NCI-H1417 treated with DMSO at 0.1 percent for 48 hours (cell line): ENCODE measurements around the gene MACROD2.
"Not testable (repeated sequence)": the region's sequence is repeated elsewhere in the genome, so short reads cannot be mapped to it uniquely, and the experiment has no call there.

Experiments used
- DNase-seq: peaks from one replicate; lab custom pipeline; 2025; lab: John Stamatoyannopoulos, UW

MACROD2 gene

DNA sequence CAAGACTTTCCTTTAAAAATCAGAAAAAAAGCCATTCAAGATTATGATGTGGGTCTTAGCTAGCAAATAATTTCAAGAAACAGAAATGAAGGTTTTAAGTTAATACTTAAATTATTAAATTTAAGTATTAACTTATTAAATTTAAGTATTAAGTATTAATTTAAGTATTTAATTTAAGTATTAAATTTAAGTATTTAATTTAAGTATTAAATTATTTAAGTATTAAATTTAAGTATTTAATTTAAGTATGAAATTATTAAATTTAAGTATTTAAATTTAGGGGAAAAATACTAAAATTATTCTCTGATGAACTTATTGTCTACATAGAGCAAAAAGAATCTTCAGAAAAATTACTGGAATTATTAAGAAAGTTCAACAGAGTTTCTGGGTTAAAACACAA, 1171.4 kb downstream of the MACROD2 start:
- DNase-seq, result no peak

DNA sequence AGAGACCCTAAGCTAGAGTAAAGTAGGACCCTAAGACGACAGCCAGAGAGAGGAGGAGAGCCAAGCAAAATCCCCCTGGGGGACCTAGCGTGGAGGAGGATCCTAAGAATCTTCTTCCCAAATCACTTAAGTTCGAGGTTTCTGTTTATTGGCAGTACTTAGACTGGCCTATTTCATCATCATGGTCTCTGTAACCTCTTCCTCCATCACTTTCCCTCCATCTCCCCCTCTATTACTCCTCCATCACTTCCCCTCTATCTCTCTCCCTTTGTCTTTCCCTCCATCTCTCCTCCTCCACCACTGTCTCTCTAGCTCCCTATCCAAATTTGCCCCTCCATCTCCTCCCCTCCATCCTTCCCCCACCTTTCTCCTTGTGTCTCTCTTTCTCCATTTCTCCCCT, 1175.7 kb downstream of the MACROD2 start:
- DNase-seq, result no peak

DNA sequence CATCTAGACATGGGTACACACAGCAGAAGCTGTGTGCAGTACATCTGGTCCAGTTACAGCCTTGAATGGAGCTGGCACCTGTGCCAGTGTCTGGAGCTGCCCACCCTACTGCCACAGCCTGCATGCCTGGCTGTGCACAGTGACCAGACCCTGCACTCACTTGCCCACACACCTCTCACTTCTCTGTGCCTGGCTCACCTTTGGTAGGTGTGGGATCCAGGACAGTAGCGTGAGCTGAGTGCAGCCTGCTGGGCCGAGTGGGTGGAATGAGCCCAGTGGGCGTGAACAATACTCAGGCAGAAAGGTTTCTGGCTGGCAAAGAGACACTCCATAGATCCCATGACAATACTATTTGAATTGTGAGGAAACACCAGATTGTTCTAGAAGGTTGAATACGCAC, 1181.6 kb downstream of the MACROD2 start:
- DNase-seq, result no peak

DNA sequence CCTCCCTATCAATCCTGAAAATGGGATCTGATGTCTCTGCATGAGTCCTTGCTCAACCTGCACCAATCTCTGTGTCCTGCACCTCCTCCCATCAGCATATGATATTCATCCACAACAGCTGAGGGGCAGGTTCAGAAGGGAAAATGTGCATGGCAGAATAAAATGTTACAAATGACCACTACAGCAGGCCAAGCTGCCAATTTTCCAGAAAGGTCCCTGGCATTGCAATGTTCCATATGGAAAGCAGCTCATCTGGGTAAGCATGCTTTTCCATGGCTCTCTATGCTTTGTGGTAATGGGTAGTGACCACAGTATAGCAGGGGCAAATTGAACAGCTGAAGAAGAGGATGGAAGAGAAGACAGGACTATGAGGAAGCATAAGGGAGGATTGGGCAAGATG, 1183.3 kb downstream of the MACROD2 start:
- no peak for DNase-seq

DNA sequence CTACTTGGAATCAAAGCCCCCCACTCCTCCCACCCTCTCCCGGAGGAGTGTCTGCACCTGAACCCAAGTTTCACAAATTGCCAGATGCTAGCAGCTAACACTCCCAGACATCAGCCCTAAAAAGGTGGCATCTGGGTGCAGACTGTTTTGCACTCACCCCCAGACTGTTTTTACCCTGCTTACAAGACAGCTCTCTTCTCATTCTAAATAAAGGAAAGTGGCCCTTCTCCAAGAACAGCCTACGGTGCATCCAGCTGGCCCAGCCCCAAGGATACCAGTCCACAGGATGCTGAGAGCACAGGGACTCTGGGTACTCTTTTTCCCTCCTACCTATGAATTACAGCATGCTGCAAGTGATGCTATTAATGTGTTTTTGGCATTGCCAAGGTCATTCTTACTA, 1184.1 kb downstream of the MACROD2 start:
- no peak for DNase-seq

DNA sequence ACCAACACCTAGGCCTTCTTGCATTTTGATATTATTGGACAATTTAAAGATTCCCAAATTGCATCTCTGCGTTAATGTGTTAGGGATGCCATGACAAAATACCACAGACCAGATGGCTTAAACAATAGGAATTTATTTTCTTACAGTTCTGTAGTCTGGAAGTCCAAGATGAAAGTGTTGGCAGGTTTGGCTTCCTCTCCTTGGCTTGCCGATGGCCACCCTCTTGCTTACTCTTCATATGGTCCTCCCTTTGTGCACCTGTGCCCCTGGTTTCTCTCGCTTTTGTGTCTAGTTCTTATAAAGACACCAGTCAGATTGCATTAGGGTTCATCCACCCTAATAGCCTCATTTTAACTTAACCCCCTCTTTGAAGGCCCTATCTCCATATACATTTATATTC, 1184.5 kb downstream of the MACROD2 start:
- no peak for DNase-seq

DNA sequence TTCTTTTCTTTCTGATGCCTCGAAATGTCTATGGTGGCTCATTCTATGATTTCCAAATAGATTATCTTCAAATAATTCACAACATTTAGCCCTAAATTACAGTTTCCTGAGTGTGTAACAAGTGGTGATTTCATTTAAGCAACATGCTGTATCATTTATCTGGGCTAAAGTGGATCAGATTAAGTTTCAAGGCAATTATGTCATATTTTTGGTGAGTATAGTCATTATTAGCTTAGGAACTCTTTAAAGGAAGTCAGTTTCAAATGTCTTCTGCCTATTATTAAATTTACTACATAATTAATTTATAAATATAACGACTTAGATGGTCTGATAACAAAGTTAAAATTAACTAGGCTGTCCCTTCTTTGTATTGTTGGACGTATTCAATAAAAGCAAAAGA, 1190.0 kb downstream of the MACROD2 start:
- DNase-seq, result no peak

DNA sequence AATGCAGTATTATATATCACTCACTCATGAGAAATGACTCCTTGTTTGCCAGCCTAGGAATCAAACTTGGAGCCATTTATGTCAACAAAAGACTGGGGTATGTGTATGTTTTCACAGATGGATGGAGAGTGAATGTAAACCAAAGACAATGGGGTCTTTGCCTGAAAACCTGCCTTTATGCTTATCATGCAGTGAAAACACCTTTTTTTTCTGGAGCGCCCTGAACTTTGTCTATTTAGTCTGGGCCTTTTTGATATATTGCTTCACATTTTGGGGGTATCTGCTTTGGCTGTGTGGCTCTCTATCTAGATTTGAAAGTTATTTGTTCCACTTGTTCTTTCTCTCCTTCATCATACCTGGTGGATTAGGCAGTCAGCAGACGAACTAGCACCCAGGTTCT, 1190.6 kb downstream of the MACROD2 start:
- DNase-seq, result no peak

DNA sequence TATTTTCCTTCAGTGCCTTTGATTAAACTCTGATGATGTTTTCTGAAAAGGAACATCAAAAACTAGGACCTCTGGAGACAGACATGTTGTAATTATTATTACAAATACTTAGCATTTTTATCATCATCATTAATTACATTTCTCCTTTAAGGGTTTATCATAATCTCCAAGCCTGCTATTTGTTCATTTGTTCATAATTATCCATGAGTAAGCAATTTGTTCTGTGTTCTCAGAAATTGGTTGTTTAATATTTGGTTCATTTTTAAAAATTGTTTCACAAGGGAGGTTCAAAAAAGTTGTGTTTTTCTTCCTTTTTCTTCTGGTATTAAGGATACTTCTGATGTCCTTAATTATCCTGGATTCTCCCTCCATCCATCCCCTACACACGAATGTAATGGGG, 1192.3 kb downstream of the MACROD2 start:
- no peak for DNase-seq

DNA sequence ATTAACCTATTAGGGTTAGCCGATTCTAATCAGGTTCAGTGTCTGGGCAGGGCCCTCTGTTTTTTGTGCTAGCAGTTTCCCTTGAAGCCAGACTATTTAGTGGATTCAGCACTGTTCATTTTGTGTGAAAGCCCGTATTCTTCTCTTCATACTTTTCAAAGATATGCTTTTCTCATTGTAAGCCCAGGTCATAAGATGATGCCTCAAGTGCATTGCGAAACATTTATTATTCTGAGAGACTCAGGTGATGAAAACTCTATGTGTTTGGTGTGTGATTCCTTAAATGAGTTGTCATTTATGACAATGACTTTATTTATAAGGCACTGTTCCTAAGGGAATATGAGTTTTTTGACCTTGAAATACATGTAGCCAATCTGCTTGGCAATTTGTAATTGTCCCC, 1193.1 kb downstream of the MACROD2 start:
- no peak for DNase-seq

DNA sequence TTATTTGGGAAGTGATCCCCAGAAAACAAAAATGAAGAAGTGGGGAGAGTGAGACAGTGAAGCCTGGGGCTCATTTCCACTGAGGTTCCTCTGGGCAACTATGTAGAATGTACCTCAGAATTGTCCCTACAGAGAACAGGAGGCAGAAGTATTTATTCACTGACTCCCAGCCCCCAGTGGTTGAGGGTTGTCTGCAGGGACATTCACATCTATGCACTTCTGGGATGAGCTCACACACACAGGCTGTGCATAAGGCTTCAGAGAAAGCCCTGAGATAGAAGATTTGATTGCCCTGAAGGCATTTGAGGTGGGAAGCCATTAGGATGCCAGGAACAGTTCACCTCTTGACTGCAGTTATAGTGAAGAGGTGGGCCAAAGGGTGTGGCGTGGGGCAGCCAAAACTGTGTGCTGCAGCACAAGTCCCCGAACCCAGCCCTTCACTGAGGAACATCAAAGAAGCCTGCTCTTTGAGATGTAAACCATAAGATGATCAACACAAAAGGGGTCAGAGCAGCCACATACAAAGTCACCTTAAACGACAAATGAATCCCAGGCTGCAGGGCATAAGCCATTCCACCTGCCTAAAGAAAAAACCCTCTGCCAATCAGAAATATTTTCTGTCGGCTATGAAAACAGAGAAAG, 1195.9 kb downstream of the MACROD2 start:
- DNase-seq, result no peak

DNA sequence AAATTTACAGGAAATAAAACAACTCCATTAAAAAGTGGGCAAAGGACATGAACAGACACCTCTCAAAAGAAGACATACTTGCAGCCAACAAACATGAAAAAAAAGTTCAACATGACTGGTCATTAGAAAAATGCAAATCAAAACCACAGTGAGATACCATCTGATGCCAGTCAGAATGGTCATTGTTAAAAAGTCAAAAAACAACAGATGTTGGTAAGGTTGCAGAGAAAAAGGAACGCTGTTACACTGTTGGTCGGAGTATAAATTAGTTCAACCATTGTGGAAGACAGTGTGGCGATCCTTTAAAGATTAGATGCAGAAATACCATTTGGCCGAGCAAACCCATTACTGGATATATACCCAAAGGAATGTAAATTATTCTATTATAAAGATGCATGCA, 1200.1 kb downstream of the MACROD2 start:
- DNase-seq, result no peak

DNA sequence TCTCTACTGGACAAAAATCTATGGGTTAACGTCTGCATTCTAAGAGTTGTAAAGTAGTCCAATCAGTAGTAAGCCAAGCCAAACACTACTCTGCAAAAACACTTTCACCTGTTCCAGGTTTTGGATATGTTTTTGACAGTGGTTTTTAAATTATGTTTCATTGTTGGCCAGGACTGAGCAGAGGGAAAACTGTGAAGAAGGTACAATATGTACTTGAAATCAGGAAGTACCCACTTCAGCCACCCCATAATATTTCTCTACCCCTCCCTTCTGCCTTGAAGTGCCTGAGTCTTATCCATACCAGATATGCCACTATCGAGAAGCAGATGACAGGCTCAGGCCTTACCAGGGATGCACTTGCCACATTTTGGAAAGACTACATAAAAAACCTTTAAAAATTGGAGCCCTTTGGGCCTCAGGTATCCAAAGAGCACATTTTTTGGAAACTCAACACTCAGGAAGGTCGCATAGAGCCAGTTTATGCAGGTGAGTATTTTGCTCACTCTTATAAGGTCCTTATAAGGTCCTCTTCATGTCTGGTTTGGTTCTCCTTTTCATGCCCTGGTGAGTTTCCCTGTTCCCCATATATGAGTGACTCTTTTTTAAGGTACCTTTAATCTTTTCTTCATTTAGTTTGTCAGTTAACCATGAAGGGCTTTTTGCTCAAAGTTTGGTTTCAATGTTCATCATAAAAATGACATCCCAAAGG, 1201.4 kb downstream of the MACROD2 start:
- no peak for DNase-seq

DNA sequence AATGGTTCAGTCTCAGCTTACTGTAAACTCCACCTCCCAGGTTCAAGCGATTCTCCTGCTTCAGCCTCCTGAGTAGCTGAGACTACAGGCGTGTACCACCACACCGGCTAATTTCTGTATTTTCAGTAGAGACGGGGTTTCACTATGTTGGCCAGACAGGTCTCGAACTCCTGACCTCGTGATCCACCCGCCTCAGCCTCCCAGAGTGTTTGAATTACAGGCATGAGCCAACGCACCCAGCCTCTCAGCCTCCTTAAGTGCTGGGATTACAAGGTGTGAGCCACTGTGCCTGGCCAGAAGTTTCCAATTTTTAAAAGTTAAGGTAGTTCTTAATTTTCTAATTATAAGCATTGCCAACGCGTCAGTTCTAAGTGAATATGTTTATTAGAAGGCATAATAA, 1202.7 kb downstream of the MACROD2 start:
- not testable (repeated sequence) for DNase-seq

DNA sequence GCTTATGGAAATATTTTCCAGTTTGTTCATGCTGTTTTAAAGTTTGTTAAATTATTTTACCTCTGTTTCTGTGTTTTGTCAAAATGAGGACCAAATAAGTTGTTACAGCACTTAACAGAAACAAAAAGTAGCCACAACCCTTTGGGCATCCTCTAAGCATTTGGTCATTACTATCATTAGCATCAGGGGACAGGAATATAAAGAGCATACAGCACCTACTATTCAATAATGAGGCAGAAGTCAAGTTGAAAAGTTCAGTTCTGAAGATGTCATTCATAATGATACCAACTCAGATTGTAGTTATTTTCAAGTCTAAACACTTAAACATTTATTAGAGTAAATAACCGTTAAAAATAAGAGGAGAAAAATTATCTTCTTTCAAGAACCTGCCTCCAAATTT, 1204.4 kb downstream of the MACROD2 start:
- no peak for DNase-seq

DNA sequence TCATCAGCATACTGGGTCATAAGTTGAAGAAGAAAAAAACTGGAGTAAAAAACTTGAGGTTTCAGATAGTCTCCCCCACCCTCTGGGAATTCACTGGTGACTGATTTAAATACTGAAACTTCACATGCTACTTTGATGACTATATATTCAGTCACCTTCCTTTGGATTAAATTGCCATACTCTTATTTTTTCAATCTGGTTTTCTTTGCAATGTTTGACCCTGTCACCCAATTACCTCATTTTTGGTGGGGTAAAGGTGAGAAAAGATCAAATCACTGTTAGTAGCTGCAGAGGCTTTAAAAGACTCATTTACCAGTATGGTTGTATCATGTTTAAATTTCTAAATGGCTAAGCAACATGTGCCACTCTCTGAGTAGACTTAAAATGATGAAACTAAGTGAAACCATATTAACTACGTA, 1204.8 kb downstream of the MACROD2 start:
- DNase-seq, result no peak

DNA sequence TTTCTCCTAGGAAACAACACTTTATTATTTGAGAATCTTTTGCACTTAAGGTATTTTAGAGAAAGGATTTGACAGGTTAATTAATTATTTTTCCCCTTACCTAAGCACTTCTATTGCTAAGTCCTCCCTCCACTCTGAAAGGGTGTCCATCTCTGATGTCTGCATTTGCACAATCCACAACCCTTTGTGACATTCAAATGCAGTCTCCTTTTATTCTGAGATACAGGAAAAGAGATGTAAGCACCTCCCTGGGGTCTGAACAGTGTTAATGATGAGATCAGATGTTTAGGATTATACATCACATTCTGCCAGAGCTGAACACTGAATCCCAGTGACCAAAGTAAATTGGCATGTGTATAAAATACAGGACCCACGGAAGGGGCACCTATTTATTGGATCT, 1206.3 kb downstream of the MACROD2 start:
- no peak for DNase-seq

DNA sequence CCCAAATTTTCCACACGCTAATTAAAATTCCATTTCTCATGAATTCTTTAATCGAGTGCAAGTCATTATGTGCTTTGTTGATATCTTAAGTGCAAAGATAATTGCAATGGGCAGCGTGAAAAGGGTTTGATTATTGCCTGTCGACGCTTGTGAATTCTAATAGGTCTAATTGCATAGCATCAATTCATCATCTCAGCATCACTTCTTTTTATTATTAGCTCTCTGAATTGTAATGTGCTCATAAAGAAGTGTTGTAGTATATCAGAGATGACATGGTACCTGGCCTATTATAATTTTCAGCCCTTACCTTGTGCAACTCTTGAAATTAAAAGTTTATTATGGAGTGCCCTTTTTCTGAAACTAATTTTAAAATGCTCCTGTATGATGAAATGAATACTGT, 1208.9 kb downstream of the MACROD2 start:
- peak; percentile 72 for DNase-seq

DNA sequence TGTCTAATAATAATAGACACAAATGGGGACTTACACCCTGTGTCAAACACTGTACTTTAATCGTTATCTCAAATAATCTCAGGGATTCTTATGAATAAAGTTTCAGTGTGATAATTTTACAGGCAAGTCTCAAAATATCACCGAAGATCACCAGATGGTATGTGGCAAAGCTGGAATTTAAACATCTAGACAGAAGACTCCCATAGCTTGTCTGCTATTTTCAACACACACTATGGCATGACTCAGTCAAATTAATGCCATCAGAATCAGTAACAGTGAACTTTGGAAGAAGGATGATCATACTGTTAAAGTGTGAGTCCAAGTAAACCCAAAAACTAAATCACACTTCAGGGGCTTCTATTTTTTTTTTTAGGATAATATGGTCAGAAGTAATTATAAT, 1209.7 kb downstream of the MACROD2 start:
- DNase-seq, result no peak

DNA sequence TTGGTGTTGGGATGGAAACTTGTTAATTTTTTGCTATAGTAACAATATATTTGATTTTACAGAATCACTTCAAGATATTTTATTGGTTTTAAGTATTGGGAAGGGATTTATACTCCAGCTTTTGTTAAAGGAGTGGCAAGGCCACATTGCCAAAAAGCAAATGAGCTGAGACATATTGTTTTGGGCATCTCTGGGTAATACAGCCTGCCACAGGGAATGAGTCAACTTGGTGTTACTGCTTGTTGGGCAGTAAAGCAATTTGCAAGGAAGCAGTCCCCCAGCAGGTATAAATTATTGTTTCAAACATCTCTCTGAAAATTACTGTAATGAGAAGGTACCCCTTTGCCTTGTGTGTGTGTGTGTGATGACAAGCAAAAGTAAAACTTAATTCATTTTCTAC, 1210.4 kb downstream of the MACROD2 start:
- no peak for DNase-seq

DNA sequence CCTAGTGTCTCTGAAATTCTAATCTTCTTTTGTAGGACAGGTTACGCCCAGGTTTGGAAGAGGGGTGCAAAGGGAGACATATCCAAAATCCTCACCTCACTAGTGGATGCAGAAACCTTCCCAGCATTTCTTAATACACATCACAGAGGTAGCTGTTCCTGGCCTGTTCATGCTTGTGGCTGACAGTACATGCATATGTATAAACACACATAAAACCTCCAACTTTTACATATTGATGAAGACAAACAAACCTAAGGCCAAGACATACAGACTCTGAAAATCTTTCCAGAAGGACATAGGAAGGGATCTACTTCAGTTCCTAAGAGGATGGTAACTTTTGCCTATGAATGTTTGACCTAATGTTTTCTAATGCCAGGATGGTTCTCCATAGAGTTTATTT, 1214.2 kb downstream of the MACROD2 start:
- no peak for DNase-seq

DNA sequence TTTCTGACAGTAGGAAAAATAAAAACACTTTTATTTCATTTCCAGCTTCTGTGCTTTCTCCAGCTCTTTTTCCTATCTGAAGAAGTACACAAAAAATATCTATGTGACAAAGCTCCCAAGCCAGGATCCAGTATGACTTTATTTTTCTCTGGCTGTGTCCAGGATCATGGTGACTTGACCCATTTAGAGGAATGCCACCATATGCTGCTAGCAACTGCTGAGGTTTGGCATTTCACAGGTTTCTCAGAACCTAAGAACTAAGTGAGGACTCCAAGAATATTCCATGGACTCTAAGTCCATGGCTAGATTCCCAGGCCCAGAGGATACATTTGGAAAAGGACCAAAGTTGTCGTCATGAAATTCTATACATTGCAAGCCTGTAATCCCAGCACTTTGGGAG, 1218.7 kb downstream of the MACROD2 start:
- no peak for DNase-seq

DNA sequence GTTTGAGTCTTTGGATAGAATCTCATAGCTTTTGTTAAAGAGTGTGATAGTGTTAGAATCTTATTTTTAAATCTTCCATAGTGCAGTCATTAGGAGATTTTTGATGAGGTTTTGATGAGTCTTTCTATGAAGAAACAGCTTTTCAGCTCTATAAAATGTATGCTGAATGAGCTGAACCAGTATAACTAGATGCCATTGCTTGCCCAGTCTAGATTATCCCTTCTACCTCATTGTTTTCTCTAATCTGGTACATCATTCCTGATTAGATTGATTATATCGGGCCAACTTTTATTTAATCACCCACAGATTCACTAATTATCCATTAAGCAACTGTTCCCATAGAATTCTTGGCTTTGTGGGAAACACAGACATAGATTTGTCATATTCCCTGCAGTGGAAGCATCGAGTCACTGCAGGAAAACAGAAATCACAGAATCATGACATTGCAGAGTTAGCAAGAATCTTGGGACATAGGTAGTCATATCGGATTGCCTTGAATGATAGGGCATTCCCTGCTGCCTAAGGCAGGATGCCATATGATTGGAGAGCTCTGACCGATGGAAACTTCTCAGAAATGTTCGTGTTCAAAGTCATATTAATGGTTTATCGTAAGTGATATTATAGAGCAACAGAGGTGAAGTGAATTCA, 1224.8 kb downstream of the MACROD2 start:
- no peak for DNase-seq
